NK-92 (cell line): Measurements from ENCODE around the gene TRIM31.

ENCODE experiments used
- DNase-seq: peaks from one replicate; lab custom pipeline; 2025; ENCODE audit not compliant: unreplicated experiment; lab: John Stamatoyannopoulos, UW

Gene TRIM31

GRCh38 chr6:30055513-30055912 lies 57.4 kb downstream of the TRIM31 start:
- no peak for DNase-seq

DNA sequence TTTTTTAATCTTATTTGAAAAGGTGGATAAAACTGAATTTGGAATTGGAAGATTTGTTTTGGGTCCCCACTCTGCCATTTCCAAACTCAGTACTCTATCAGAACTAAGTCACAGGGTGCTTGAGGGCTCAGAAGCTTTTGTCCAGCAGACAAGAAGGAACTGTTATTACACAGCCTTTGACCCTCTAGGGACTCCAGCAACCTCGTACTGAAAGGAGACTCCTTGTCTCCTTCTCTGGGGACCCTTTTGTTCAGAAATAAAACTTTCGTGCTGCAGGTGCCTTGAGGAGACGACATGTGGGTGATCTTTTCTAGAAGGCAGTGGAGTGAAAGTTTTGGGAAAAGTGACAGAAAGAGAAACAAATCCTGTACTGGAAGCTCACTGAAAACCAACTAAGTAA lies 59.2 kb downstream of the TRIM31 start:
- no peak for DNase-seq
